OCI-LY3 (cell line): ENCODE data around the gene CYP26B1.

Source experiments
- H2AFZ ChIP-seq: fragments of 200-600, 300-600 bp; shearing (Covaris generic); 2 replicates; pipeline ENCODE4 v1.6.0; 2014; ENCODE audit warnings: antibody characterized with exemption, low read depth, low read length
- H3K27ac ChIP-seq: fragments of 200-600, 300-600 bp; sonication (generic); 2 replicates; pipeline ENCODE4 v1.5.1; 2014; ENCODE audit warnings: mild to moderate bottlenecking, low read length, moderate library complexity, mixed read lengths
- H3K27me3 ChIP-seq: fragments of 200-600, 300-600 bp; sonication (generic); 2 replicates; pipeline ENCODE4 v1.6.1; 2014; ENCODE audit warnings: low read depth, low read length, mixed read lengths
- H3K36me3 ChIP-seq: fragments of 200-600, 300-600 bp; sonication (generic); replicated peaks from 2 replicates; pipeline ENCODE3; 2014; ENCODE audit warnings: low read depth, low read length, mixed read lengths
- H3K4me1 ChIP-seq: fragments of 300-600, 200-600 bp; sonication (generic); 2 replicates; pipeline ENCODE4 v1.6.1; 2014; ENCODE audit warnings: low read length, mixed read lengths
- H3K4me2 ChIP-seq: fragments of 200-600, 300-600 bp; sonication (generic); 2 replicates; pipeline ENCODE4 v1.6.1; 2014; ENCODE audit warnings: low read length, mixed read lengths
- H3K4me3 ChIP-seq: fragments of 300-600, 200-600 bp; sonication (generic); 2 replicates; pipeline ENCODE4 v1.5.1; 2014; ENCODE audit warnings: antibody characterized with exemption, mild to moderate bottlenecking, low read length, moderate library complexity
- H3K79me2 ChIP-seq: fragments of 300-600, 200-600 bp; shearing (Covaris generic); 2 replicates; pipeline ENCODE4 v1.6.1; 2014; ENCODE audit warnings: mild to moderate bottlenecking, low read length, mixed read lengths
- H3K9ac ChIP-seq: fragments of 300-600, 200-600 bp; shearing (Covaris generic); 2 replicates; pipeline ENCODE4 v1.6.0; 2014; ENCODE audit warnings: mild to moderate bottlenecking, low read length, moderate library complexity
- H3K9me3 ChIP-seq: fragments of 200-600, 300-600 bp; shearing (Covaris generic); 2 replicates; pipeline ENCODE4 v1.6.1; 2014; ENCODE audit warnings: low read length, mixed read lengths; ENCODE audit not compliant: insufficient read depth
- H4K20me1 ChIP-seq: fragments of 200-600, 300-600 bp; sonication (generic); 2 replicates; pipeline ENCODE4 v1.6.1; 2016; ENCODE audit warnings: low read length, mixed read lengths; ENCODE audit not compliant: insufficient read depth
- CTCF ChIP-seq: fragments of 200-600, 300-600 bp; sonication (generic); IDR thresholded peaks from 2 replicates; pipeline ENCODE4 v1.5.1; 2014; ENCODE audit warnings: antibody characterized with exemption, low read length, low read depth
- EZH2phosphoT487 ChIP-seq: fragments of 200-600 bp; shearing (Covaris generic); IDR thresholded peaks from 2 replicates; pipeline ENCODE4 v1.6.1; 2018; ENCODE audit warnings: antibody characterized with exemption, mixed run types, low read depth

CYP26B1 gene

GRCh38 chr2:72121153-72121552 lies 26.5 kb downstream of the CYP26B1 start:
- Histone ChIP-seq H3K4me3 (no peak overlapping the region), H3K9me3 (no peaks in the 10 kb centered on the region), H3K79me2 (no peaks in the 10 kb centered on the region), H4K20me1 (no peaks in the 10 kb centered on the region), H3K4me2 (no peak overlapping the region), H2AFZ (no peak overlapping the region), H3K27ac (no peak overlapping the region), H3K27me3 (peaks cover 13% of the 10 kb centered on the region), H3K4me1 (no peaks in the 10 kb centered on the region), H3K36me3 (no peaks in the 10 kb centered on the region), H3K9ac (no peak overlapping the region)
- TF ChIP-seq CTCF: no peak
- no peak for TF ChIP-seq EZH2phosphoT487

GRCh38 chr2:72118951-72119350 lies 28.7 kb downstream of the CYP26B1 start:
- Histone ChIP-seq H3K9me3 (no peaks in the 10 kb centered on the region), H3K4me2 (no peak overlapping the region), H4K20me1 (no peaks in the 10 kb centered on the region), H3K27me3 (peaks cover 13% of the 10 kb centered on the region), H3K36me3 (no peaks in the 10 kb centered on the region), H3K79me2 (no peaks in the 10 kb centered on the region), H3K4me1 (no peaks in the 10 kb centered on the region), H3K27ac (no peak overlapping the region), H3K4me3 (no peak overlapping the region), H3K9ac (no peak overlapping the region), H2AFZ (no peak overlapping the region)
- TF ChIP-seq EZH2phosphoT487 (no peak), CTCF (no peak)

DNA sequence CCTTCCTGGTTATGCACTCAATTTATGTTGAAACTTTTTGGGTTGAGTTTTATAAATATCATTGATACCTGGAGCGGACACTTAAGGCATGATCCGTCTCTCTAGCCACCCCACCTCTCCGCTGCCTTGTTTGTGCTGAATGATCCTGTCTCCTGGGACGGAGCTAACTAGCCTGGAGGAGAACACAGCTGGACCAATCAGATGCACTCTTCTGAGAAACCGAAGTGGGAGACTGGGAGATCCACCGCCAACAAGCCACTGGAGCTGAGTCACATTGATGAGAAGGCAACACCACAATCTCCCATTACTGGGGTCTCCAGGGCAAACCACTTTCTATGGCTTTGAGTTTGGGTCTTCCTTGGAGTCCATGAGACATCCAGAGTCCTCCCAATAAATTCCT lies 29.3 kb downstream of the CYP26B1 start:
- H3K9me3 ChIP-seq: no peaks in the 10 kb centered on the region
- H3K27ac ChIP-seq: no peak overlapping the region
- no peak for TF ChIP-seq EZH2phosphoT487
- no peak for TF ChIP-seq CTCF
- no peak overlapping the region for H3K4me2 ChIP-seq
- no peak overlapping the region for H3K4me3 ChIP-seq
- H3K36me3 ChIP-seq: no peaks in the 10 kb centered on the region
- no peaks in the 10 kb centered on the region for H4K20me1 ChIP-seq
- H3K9ac ChIP-seq: no peak overlapping the region
- H3K27me3 ChIP-seq: peaks cover 8% of the 10 kb centered on the region
- H2AFZ ChIP-seq: no peak overlapping the region
- no peaks in the 10 kb centered on the region for H3K79me2 ChIP-seq
- no peaks in the 10 kb centered on the region for H3K4me1 ChIP-seq

- no peak for TF ChIP-seq EZH2phosphoT487
- TF ChIP-seq CTCF: no peak
- Histone ChIP-seq H3K27ac (no peak overlapping the region), H4K20me1 (no peaks in the 10 kb centered on the region)
Observed at GRCh38 chr2:72117718-72118117, 29.9 kb downstream of the CYP26B1 start.

More at GRCh38 chr2:72117718-72118117, 29.9 kb downstream of the CYP26B1 start:
- no peaks in the 10 kb centered on the region for H3K79me2 ChIP-seq
- H2AFZ ChIP-seq: no peak overlapping the region
- H3K4me3 ChIP-seq: no peak overlapping the region
- peaks cover 3% of the 10 kb centered on the region for H3K27me3 ChIP-seq
- no peak overlapping the region for H3K9ac ChIP-seq
- H3K9me3 ChIP-seq: no peaks in the 10 kb centered on the region
- H3K36me3 ChIP-seq: no peaks in the 10 kb centered on the region
- no peak overlapping the region for H3K4me2 ChIP-seq
- H3K4me1 ChIP-seq: no peaks in the 10 kb centered on the region
